TTC549 (cell line): ENCODE measurements around the gene COMMD3.
"Not testable (repeated sequence)": the region's sequence is repeated elsewhere in the genome, so short reads cannot be mapped to it uniquely, and the experiment has no call there.

Source experiments
- FAIRE-seq: peaks from 2 replicates; lab custom pipeline; 2012; peaks lifted over from hg19 to GRCh38; lab: Jason Lieb, UNC

Gene COMMD3

GRCh38 chr10:22338931-22339330, 22.7 kb downstream of the COMMD3 start:
- no peak for FAIRE-seq

GRCh38 chr10:22339761-22340328, 23.7 kb downstream of the COMMD3 start:
- FAIRE-seq: peak; percentile 77

GRCh38 chr10:22340329-22341189, 24.4 kb downstream of the COMMD3 start:
- FAIRE-seq: no peak

- FAIRE-seq: no peak
These were observed 25.2 kb downstream of the COMMD3 start for GRCh38 chr10:22341190-22341925.

- FAIRE-seq: no peak
These were observed 25.7 kb downstream of the COMMD3 start for GRCh38 chr10:22341926-22342196.

- FAIRE-seq: no peak
These were observed 26.2 kb downstream of the COMMD3 start for GRCh38 chr10:22342421-22342820.

GRCh38 chr10:22343731-22344130, 27.5 kb downstream of the COMMD3 start:
- FAIRE-seq: no peak

GRCh38 chr10:22344249-22344648, 28.1 kb downstream of the COMMD3 start:
- FAIRE-seq: no peak

- FAIRE-seq: no peak
These were observed 28.7 kb downstream of the COMMD3 start for GRCh38 chr10:22344781-22345300.

- no peak for FAIRE-seq
These were observed 29.3 kb downstream of the COMMD3 start, which contains the start of gene SPAG6 for GRCh38 chr10:22345301-22346095. Gene SPAG6, plus strand, starts transcription at chr10:22345496. Its CDS starts 116 bp downstream, at chr10:22345612.

GRCh38 chr10:22346096-22346661, 30.0 kb downstream of the COMMD3 start:
- no peak for FAIRE-seq

GRCh38 chr10:22349755-22350154, 33.6 kb downstream of the COMMD3 start:
- FAIRE-seq: no peak

GRCh38 chr10:22351131-22351703, 35.0 kb downstream of the COMMD3 start:
- no peak for FAIRE-seq

- no peak for FAIRE-seq
These were observed 40.2 kb downstream of the COMMD3 start for GRCh38 chr10:22356324-22356873.

GRCh38 chr10:22357770-22358169, 41.6 kb downstream of the COMMD3 start:
- not testable (repeated sequence) for FAIRE-seq

- FAIRE-seq: no peak
These were observed 47.1 kb downstream of the COMMD3 start for GRCh38 chr10:22363305-22363704.

GRCh38 chr10:22364407-22365140, 48.4 kb downstream of the COMMD3 start:
- no peak for FAIRE-seq

GRCh38 chr10:22365233-22365632, 49.0 kb downstream of the COMMD3 start:
- FAIRE-seq: no peak

GRCh38 chr10:22365644-22366434, 49.7 kb downstream of the COMMD3 start:
- FAIRE-seq: no peak

GRCh38 chr10:22366435-22366703, 50.2 kb downstream of the COMMD3 start:
- FAIRE-seq: no peak
